H9 (cell line): ENCODE results near the gene MAGEA1. TPM values are rescaled to one million over a fixed set of nuclear protein-coding genes. Genes with fewer than 3 reads are reported as not detected.

Source experiments
- DNase-seq: peaks from one replicate; pipeline ENCODE4 v3.0.0-alpha.2; 2017
- H2AFZ ChIP-seq: one replicate; pipeline ENCODE4 v1.6.1; 2013; ENCODE audit warnings: mild to moderate bottlenecking, low read length, control low read depth, moderate library complexity
- H2AK5ac ChIP-seq: 2 replicates; pipeline ENCODE4 v1.6.1; 2013; ENCODE audit warnings: low read length, control low read depth, mixed read lengths; ENCODE audit not compliant: insufficient read length
- H2BK120ac ChIP-seq: one replicate; pipeline ENCODE4 v1.6.1; 2013; ENCODE audit warnings: low read depth, mild to moderate bottlenecking, low read length, control low read depth, inconsistent platforms; ENCODE audit not compliant: poor library complexity, severe bottlenecking
- H2BK12ac ChIP-seq: 2 replicates; pipeline ENCODE4 v1.6.1; 2013; ENCODE audit warnings: low read length, control low read depth, mixed read lengths, low read depth; ENCODE audit not compliant: insufficient read length
- H2BK15ac ChIP-seq: 2 replicates; pipeline ENCODE4 v1.6.1; 2013; ENCODE audit warnings: low read depth, low read length, control low read depth
- H2BK20ac ChIP-seq: one replicate; pipeline ENCODE4 v1.6.1; 2013; ENCODE audit warnings: low read depth, mild to moderate bottlenecking, low read length, control low read depth, inconsistent platforms; ENCODE audit not compliant: poor library complexity, severe bottlenecking
- H2BK5ac ChIP-seq: 2 replicates; pipeline ENCODE4 v1.6.1; 2013; ENCODE audit warnings: low read length, control low read depth, mixed read lengths; ENCODE audit not compliant: insufficient read length
- H3K14ac ChIP-seq: 2 replicates; pipeline ENCODE4 v1.6.1; 2013; ENCODE audit warnings: low read length, control low read depth; ENCODE audit not compliant: insufficient read depth
- H3K18ac ChIP-seq: 2 replicates; pipeline ENCODE4 v1.6.1; 2013; ENCODE audit warnings: low read depth, mild to moderate bottlenecking, mixed read lengths, low read length, control low read depth; ENCODE audit not compliant: insufficient read length
- H3K23ac ChIP-seq: 2 replicates; pipeline ENCODE4 v1.6.1; 2013; ENCODE audit warnings: low read length, control low read depth, mixed read lengths, low read depth; ENCODE audit not compliant: insufficient read length
- H3K23me2 ChIP-seq: 2 replicates; pipeline ENCODE4 v1.6.1; 2013; ENCODE audit warnings: low read depth, mild to moderate bottlenecking, mixed read lengths, low read length, control low read depth; ENCODE audit not compliant: insufficient read length, poor library complexity, severe bottlenecking
- H3K27ac ChIP-seq: 2 replicates; pipeline ENCODE4 v1.5.1; 2013; ENCODE audit warnings: low read length, control low read depth, mixed read lengths, low read depth; ENCODE audit not compliant: insufficient read length
- H3K27me3 ChIP-seq: 2 replicates; pipeline ENCODE4 v1.6.1; 2013; ENCODE audit warnings: low read length, control low read depth, inconsistent platforms; ENCODE audit not compliant: insufficient read depth
- H3K4ac ChIP-seq: 2 replicates; pipeline ENCODE4 v1.6.1; 2013; ENCODE audit warnings: low read depth, mild to moderate bottlenecking, control low read depth, inconsistent platforms, low read length, moderate library complexity
- H3K4me1 ChIP-seq: 2 replicates; pipeline ENCODE4 v1.6.1; 2013; ENCODE audit warnings: low read length, control low read depth, inconsistent platforms; ENCODE audit not compliant: insufficient read depth
- H3K4me2 ChIP-seq: 2 replicates; pipeline ENCODE4 v1.6.1; 2013; ENCODE audit warnings: low read length, control low read depth, mixed read lengths; ENCODE audit not compliant: insufficient read length, insufficient read depth
- H3K56ac ChIP-seq: 2 replicates; pipeline ENCODE4 v1.6.1; 2013; ENCODE audit warnings: low read depth, mild to moderate bottlenecking, mixed read lengths, low read length, control low read depth; ENCODE audit not compliant: insufficient read length
- H3K79me1 ChIP-seq: 2 replicates; pipeline ENCODE4 v1.6.1; 2013; ENCODE audit warnings: low read depth, mild to moderate bottlenecking, moderate library complexity, low read length, control low read depth, inconsistent platforms; ENCODE audit not compliant: insufficient read depth, poor library complexity, severe bottlenecking
- H3K79me2 ChIP-seq: 2 replicates; pipeline ENCODE4 v1.6.1; 2013; ENCODE audit warnings: low read length, control low read depth, inconsistent platforms; ENCODE audit not compliant: insufficient read depth
- H3K9ac ChIP-seq: 2 replicates; pipeline ENCODE4 v1.6.1; 2013; ENCODE audit warnings: low read length, control low read depth, mixed read lengths; ENCODE audit not compliant: insufficient read length; ENCODE audit errors: extremely low read depth
- H3K9me3 ChIP-seq: one replicate; pipeline ENCODE4 v1.6.1; 2013; ENCODE audit warnings: low read depth, low read length, inconsistent platforms; ENCODE audit not compliant: control insufficient read depth
- H3T11ph ChIP-seq: one replicate; pipeline ENCODE4 v1.6.1; 2013; ENCODE audit warnings: mild to moderate bottlenecking, low read length, control low read depth, inconsistent platforms
- H4K20me1 ChIP-seq: one replicate; pipeline ENCODE4 v1.6.1; 2013; ENCODE audit not compliant: control insufficient read depth, insufficient read length, insufficient read depth
- H4K5ac ChIP-seq: 2 replicates; pipeline ENCODE4 v1.6.1; 2013; ENCODE audit warnings: low read depth, mild to moderate bottlenecking, mixed read lengths, low read length, control low read depth; ENCODE audit not compliant: insufficient read length
- H4K8ac ChIP-seq: replicated peaks from 2 replicates; pipeline ENCODE4 v1.6.1; 2013; ENCODE audit warnings: low read length, control low read depth, mixed read lengths, low read depth; ENCODE audit not compliant: insufficient read length
- H4K91ac ChIP-seq: 2 replicates; pipeline ENCODE4 v1.6.1; 2013; ENCODE audit warnings: low read depth, mild to moderate bottlenecking, moderate library complexity, mixed read lengths, low read length, control low read depth; ENCODE audit not compliant: insufficient read length
- H3K27ac Mint-ChIP-seq, 3 experiments: 2 replicates in 2 of 3; 3 replicates in 1 of 3; pipeline ENCODE4 v1.8.0; 2020 to 2021; ENCODE audit warnings: mixed read lengths in 3 of 3, mild to moderate bottlenecking in 1 of 3, moderate library complexity in 1 of 3
- H3K27me3 Mint-ChIP-seq: 2 replicates; pipeline ENCODE4 v1.8.0; 2021; ENCODE audit warnings: low read depth, mild to moderate bottlenecking, moderate library complexity, mixed read lengths
- H3K36me3 Mint-ChIP-seq, 3 experiments: 2 replicates in 2 of 3; 3 replicates in 1 of 3; pipeline ENCODE4 v1.8.0; 2020 to 2021; ENCODE audit warnings: low read depth in 3 of 3, mixed read lengths in 3 of 3; ENCODE audit not compliant: insufficient read depth in 1 of 3
- H3K4me1 Mint-ChIP-seq, 2 experiments: 2 replicates each; pipeline ENCODE4 v1.8.0; 2020; ENCODE audit warnings: mixed read lengths in 2 of 2
- H3K4me3 Mint-ChIP-seq, 2 experiments: 2 replicates in 1 of 2; 3 replicates in 1 of 2; pipeline ENCODE4 v1.8.0; 2020 to 2021; ENCODE audit warnings: mild to moderate bottlenecking in 2 of 2, mixed read lengths in 2 of 2, moderate library complexity in 1 of 2
- H3K9me3 Mint-ChIP-seq, 2 experiments: 2 replicates in 1 of 2; 3 replicates in 1 of 2; pipeline ENCODE4 v1.8.0; 2020; ENCODE audit warnings: mild to moderate bottlenecking in 2 of 2, mixed read lengths in 2 of 2, moderate library complexity in 1 of 2
- WGBS: extraction: QIAGEN DNeasy Blood & Tissue Kit; methylation state at CpG from one replicate; pipeline ENCODE4 v1.1.7; 2013; ENCODE audit warnings: missing lambda C conversion rate, low lambda C conversion rate, mixed read lengths; ENCODE audit not compliant: insufficient read length; ENCODE audit errors: extremely low coverage; 5-methylcytosine and 5-hydroxymethylcytosine counted together
- total RNA-seq: library from RNA; stranded (reverse); gene quantifications from 2 replicates; pipeline ENCODE4 v1.2.1, GENCODE V29; 2021
- TF ChIP-seq, protein P1 (sequence below): fragments of 200-600 bp; sonication (generic); conservative IDR thresholded peaks from 3 replicates; pipeline ENCODE4 v1.8.0; 2021; ENCODE audit warnings: antibody characterized with exemption, mild to moderate bottlenecking

The MAGEA1 gene
- total RNA-seq, 1 experiment from 2014 or later, result not detected

DNA sequence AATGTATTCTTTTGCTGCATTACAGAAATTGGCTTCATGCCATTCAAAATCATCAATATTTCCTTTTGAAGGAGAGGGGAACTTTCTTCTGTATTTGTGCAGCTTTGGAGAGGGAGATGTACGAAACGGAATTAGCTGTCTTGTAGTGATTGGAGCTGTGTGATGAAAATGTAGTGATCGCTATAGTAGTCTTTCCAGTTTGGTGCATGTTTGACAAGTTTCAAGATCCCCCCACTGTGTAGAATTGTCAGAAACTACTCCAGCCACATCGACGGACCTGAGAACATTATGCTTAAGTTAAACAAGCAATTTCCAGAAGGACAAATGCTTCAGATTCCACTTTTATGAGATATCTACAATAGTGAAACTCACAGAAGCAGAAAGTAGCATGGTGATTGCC is 21.6 kb upstream of the MAGEA1 start:
- no peak overlapping the region for H3K27ac ChIP-seq
- H3K14ac ChIP-seq, result no peak overlapping the region
- H3K79me2 ChIP-seq, result no peaks in the 10 kb centered on the region
- no peak overlapping the region for H3K18ac ChIP-seq
- WGBS, result no CpG with 5 or more reads among the region's 5 CpGs
- Mint-ChIP-seq H3K27me3 (no peaks in the 10 kb centered on the region; the same call in 1 of the 2 replicates), H3K4me3 (no peak overlapping the region), H3K36me3 (no peaks in the 10 kb centered on the region), H3K27ac (no peak overlapping the region), H3K9me3 (peaks cover 50 to 52% of the 10 kb centered on the region in 2 experiments), H3K4me1 (no peaks in the 10 kb centered on the region)
- no peak overlapping the region for H4K8ac ChIP-seq
- no peak for DNase-seq
- no peak overlapping the region for H3T11ph ChIP-seq
- H3K79me1 ChIP-seq, result no peaks in the 10 kb centered on the region
- H3K27me3 ChIP-seq, result no peaks in the 10 kb centered on the region
- H2BK120ac ChIP-seq, result no peak overlapping the region
- no peak overlapping the region for H2AFZ ChIP-seq
- no peak overlapping the region for H2BK20ac ChIP-seq
- H3K23me2 ChIP-seq, result no peaks in the 10 kb centered on the region
- H3K4ac ChIP-seq, result no peak overlapping the region
- no peak overlapping the region for H2AK5ac ChIP-seq
- H2BK12ac ChIP-seq, result no peak overlapping the region
- H3K56ac ChIP-seq, result no peak overlapping the region
- TF ChIP-seq, protein P1, sequence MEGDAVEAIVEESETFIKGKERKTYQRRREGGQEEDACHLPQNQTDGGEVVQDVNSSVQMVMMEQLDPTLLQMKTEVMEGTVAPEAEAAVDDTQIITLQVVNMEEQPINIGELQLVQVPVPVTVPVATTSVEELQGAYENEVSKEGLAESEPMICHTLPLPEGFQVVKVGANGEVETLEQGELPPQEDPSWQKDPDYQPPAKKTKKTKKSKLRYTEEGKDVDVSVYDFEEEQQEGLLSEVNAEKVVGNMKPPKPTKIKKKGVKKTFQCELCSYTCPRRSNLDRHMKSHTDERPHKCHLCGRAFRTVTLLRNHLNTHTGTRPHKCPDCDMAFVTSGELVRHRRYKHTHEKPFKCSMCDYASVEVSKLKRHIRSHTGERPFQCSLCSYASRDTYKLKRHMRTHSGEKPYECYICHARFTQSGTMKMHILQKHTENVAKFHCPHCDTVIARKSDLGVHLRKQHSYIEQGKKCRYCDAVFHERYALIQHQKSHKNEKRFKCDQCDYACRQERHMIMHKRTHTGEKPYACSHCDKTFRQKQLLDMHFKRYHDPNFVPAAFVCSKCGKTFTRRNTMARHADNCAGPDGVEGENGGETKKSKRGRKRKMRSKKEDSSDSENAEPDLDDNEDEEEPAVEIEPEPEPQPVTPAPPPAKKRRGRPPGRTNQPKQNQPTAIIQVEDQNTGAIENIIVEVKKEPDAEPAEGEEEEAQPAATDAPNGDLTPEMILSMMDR, result no peak
- H2BK15ac ChIP-seq, result no peak overlapping the region
- no peak overlapping the region for H2BK5ac ChIP-seq
- H4K5ac ChIP-seq, result no peak overlapping the region
- H4K91ac ChIP-seq, result no peak overlapping the region
- no peaks in the 10 kb centered on the region for H3K4me1 ChIP-seq
- peaks cover 17% of the 10 kb centered on the region for H3K9me3 ChIP-seq
- H4K20me1 ChIP-seq, result no peaks in the 10 kb centered on the region
- no peak overlapping the region for H3K23ac ChIP-seq
- H3K9ac ChIP-seq, result no peak overlapping the region
- H3K4me2 ChIP-seq, result no peak overlapping the region
